SU-DHL-6 (cell line): ENCODE measurements around the gene RAP2C.

ENCODE experiments used
- H2AFZ ChIP-seq: fragments of 200-600 bp; sonication (generic); 2 replicates; pipeline ENCODE4 v1.6.1; 2014; ENCODE audit warnings: low read depth, mild to moderate bottlenecking, moderate library complexity, mixed read lengths, antibody characterized with exemption, low read length; ENCODE audit not compliant: severe bottlenecking
- H3F3A ChIP-seq: fragments of 200-600 bp; shearing (Covaris generic); 2 replicates; pipeline ENCODE4 v1.6.0; 2016; ENCODE audit warnings: antibody characterized with exemption, mild to moderate bottlenecking; ENCODE audit not compliant: insufficient read depth
- H3K27ac ChIP-seq: fragments of 200-600 bp; sonication (generic); 2 replicates; pipeline ENCODE4 v1.5.1; 2016; ENCODE audit warnings: low read depth, mild to moderate bottlenecking, low read length, moderate library complexity, mixed read lengths
- H3K27me3 ChIP-seq: fragments of 200-600 bp; sonication (generic), shearing (Covaris generic); 2 replicates; pipeline ENCODE4 v1.6.0; 2014; ENCODE audit warnings: mild to moderate bottlenecking, low read length
- H3K36me3 ChIP-seq: fragments of 200-600 bp; sonication (generic); 2 replicates; pipeline ENCODE4 v1.6.1; 2014; ENCODE audit warnings: mild to moderate bottlenecking, low read length, mixed read lengths
- H3K4me2 ChIP-seq: fragments of 300-600, 200-600 bp; shearing (Covaris generic), sonication (generic); 2 replicates; pipeline ENCODE4 v1.6.0; 2014; ENCODE audit warnings: low read length, low read depth, mild to moderate bottlenecking; ENCODE audit not compliant: poor library complexity, severe bottlenecking
- H3K4me3 ChIP-seq: fragments of 200-600 bp; sonication (generic); 2 replicates; pipeline ENCODE4 v1.5.1; 2014; ENCODE audit warnings: antibody characterized with exemption, low read length, mild to moderate bottlenecking, mixed read lengths; ENCODE audit not compliant: insufficient read depth, poor library complexity, severe bottlenecking
- H3K79me2 ChIP-seq: fragments of 200-600 bp; sonication (generic); 2 replicates; pipeline ENCODE4 v1.6.1; 2014; ENCODE audit warnings: mild to moderate bottlenecking, low read length, moderate library complexity; ENCODE audit not compliant: insufficient read depth
- H3K9ac ChIP-seq: fragments of 200-600 bp; sonication (generic); 2 replicates; pipeline ENCODE4 v1.7.0; 2014; ENCODE audit warnings: mild to moderate bottlenecking, low read length
- H3K9me2 ChIP-seq: fragments of 200-600 bp; sonication (generic); replicated peaks from 2 replicates; pipeline ENCODE4 v1.6.1; 2014; ENCODE audit warnings: low read length; ENCODE audit not compliant: insufficient read depth
- H3K9me3 ChIP-seq: fragments of 200-600 bp; sonication (generic); 2 replicates; pipeline ENCODE4 v1.6.1; 2014; ENCODE audit warnings: low read length, mixed read lengths; ENCODE audit not compliant: insufficient read depth
- H4K20me1 ChIP-seq: fragments of 200-600 bp; sonication (generic); 2 replicates; pipeline ENCODE4 v1.6.1; 2014; ENCODE audit warnings: low read depth, mild to moderate bottlenecking, antibody characterized with exemption, low read length, moderate library complexity, mixed read lengths
- CTCF ChIP-seq: fragments of 200-600 bp; sonication (generic); IDR thresholded peaks from one replicate; pipeline ENCODE4 v1.5.1; 2017; ENCODE audit warnings: antibody characterized with exemption, mild to moderate bottlenecking, low read length, moderate library complexity; ENCODE audit not compliant: insufficient read depth, poor library complexity, severe bottlenecking
- EZH2phosphoT487 ChIP-seq: fragments of 200-600 bp; sonication (generic), shearing (Covaris generic); conservative IDR thresholded peaks from 2 replicates; pipeline ENCODE4 v1.6.1; 2018; ENCODE audit warnings: mild to moderate bottlenecking, antibody characterized with exemption, low read length, moderate library complexity, mixed read lengths

RAP2C gene

GRCh38 chrX:132235488-132235887 lies 16.2 kb upstream of the RAP2C start:
- no peaks in the 10 kb centered on the region for H3K27me3 ChIP-seq
- H3K9me3 ChIP-seq = no peaks in the 10 kb centered on the region
- no peak for TF ChIP-seq CTCF
- H3K4me2 ChIP-seq = no peak overlapping the region
- H3K4me3 ChIP-seq = no peak overlapping the region
- no peak overlapping the region for H3K9ac ChIP-seq
- H3K27ac ChIP-seq = no peak overlapping the region
- no peaks in the 10 kb centered on the region for H3K9me2 ChIP-seq
- no peaks in the 10 kb centered on the region for H3K79me2 ChIP-seq
- H4K20me1 ChIP-seq = no peaks in the 10 kb centered on the region
- no peaks in the 10 kb centered on the region for H3K36me3 ChIP-seq
- no peaks in the 10 kb centered on the region for H3F3A ChIP-seq
- no peak overlapping the region for H2AFZ ChIP-seq

- Histone ChIP-seq H3K4me2 (no peak overlapping the region), H3K27ac (no peak overlapping the region)
These were observed 12.3 kb upstream of the RAP2C start for GRCh38 chrX:132231587-132231986.

GRCh38 chrX:132227383-132228112 lies 8.3 kb upstream of the RAP2C start:
- H3K9me3 ChIP-seq = no peaks in the 10 kb centered on the region
- no peaks in the 10 kb centered on the region for H4K20me1 ChIP-seq
- no peaks in the 10 kb centered on the region for H3K9me2 ChIP-seq
- H3K4me2 ChIP-seq = no peak overlapping the region
- H3K36me3 ChIP-seq = no peaks in the 10 kb centered on the region
- no peak overlapping the region for H2AFZ ChIP-seq
- TF ChIP-seq EZH2phosphoT487 = no peak
- TF ChIP-seq CTCF = no peak
- H3F3A ChIP-seq = no peaks in the 10 kb centered on the region
- H3K79me2 ChIP-seq = no peaks in the 10 kb centered on the region
- H3K27ac ChIP-seq = no peak overlapping the region
- H3K4me3 ChIP-seq = no peak overlapping the region
- H3K9ac ChIP-seq = no peak overlapping the region
- no peaks in the 10 kb centered on the region for H3K27me3 ChIP-seq

More at GRCh38 chrX:132231587-132231986, 12.3 kb upstream of the RAP2C start:
- Histone ChIP-seq H2AFZ (no peak overlapping the region), H3K36me3 (no peaks in the 10 kb centered on the region), H3K9ac (no peak overlapping the region), H3K9me3 (no peaks in the 10 kb centered on the region), H3K4me3 (no peak overlapping the region), H3K79me2 (no peaks in the 10 kb centered on the region), H3F3A (no peaks in the 10 kb centered on the region), H3K27me3 (no peaks in the 10 kb centered on the region), H4K20me1 (no peaks in the 10 kb centered on the region), H3K9me2 (no peaks in the 10 kb centered on the region)
- TF ChIP-seq EZH2phosphoT487 (no peak), CTCF (no peak)
